HL-60 (cell line): Measurements from ENCODE around the gene LRRC74A.
A peak's percentile ranks its signal among the peaks of the same experiment; 100 is the strongest.

Experiments used
- DNase-seq, 2 experiments: peaks; one replicate each; pipeline ENCODE4 v3.0.0-alpha.2; 2010 to 2020; ENCODE audit warnings: low read depth in 1 of 2, low spot score in 1 of 2
- H3K27ac ChIP-seq: fragments of 250-450 bp; sonication (Bioruptor Pico); replicated peaks from 2 replicates; pipeline ENCODE4 v1.5.1; 2020; ENCODE audit warnings: mild to moderate bottlenecking, moderate library complexity
- H3K27me3 ChIP-seq: fragments of 250-450 bp; sonication (Bioruptor Pico); 2 replicates; pipeline ENCODE4 v1.5.1; 2021; ENCODE audit warnings: mild to moderate bottlenecking, moderate library complexity; ENCODE audit not compliant: insufficient read depth, poor library complexity, severe bottlenecking
- H3K4me3 ChIP-seq: replicated peaks from 2 replicates; pipeline ENCODE4 v1.5.1; 2011; ENCODE audit warnings: mild to moderate bottlenecking, control low read depth, low read length; ENCODE audit not compliant: insufficient read depth
- CTCF ChIP-seq: IDR thresholded peaks from one replicate; pipeline ENCODE4 v1.5.1; 2011; ENCODE audit warnings: low read length, control low read depth, inconsistent platforms; ENCODE audit not compliant: insufficient read depth
- GABPA ChIP-seq: IDR thresholded peaks from 2 replicates; pipeline ENCODE4 v1.6.1; 2012; ENCODE audit warnings: low read depth
- POLR2AphosphoS5 ChIP-seq: IDR thresholded peaks from 2 replicates; pipeline ENCODE4 v1.6.1; 2012; ENCODE audit warnings: low read depth
- SPI1 ChIP-seq: IDR thresholded peaks from 2 replicates; pipeline ENCODE4 v1.6.1; 2012; ENCODE audit warnings: low read depth, mild to moderate bottlenecking, borderline replicate concordance

The LRRC74A gene

DNA sequence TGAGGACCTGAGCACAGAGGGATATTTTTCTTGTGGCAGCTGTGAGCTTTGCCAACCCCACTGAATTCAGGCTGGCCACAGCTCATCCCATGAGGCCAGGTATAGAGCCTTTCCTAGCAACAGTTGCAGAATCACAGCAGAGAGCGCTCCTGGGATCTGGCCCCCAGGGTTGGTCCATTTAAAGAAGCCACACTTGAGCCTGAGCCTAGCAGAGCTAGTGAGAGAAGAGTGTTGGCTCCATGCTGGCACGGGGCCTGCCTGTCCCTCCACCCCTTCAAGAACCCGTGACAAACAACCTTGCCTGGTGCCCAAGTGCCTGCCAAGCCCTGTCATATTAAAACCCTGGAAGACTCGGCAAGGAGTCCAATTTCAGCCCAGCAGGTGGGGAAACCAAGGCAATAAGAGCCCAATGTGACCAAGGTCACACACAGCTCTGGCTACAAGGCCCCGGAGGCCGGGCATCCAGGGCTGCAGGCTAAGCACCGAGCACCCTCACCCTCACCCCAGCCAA lies 91.6 kb downstream of the LRRC74A start:
- Histone ChIP-seq H3K27me3 (no peaks in the 10 kb centered on the region), H3K27ac (peak overlapping the region; percentile 72), H3K4me3 (no peak overlapping the region)
- no peak for DNase-seq
- TF ChIP-seq CTCF (no peak), GABPA (no peak), SPI1 (no peak), POLR2AphosphoS5 (no peak)

GRCh38 chr14:76918256-76918781 lies 92.1 kb downstream of the LRRC74A start:
- TF ChIP-seq SPI1 (peak; percentile 72), GABPA (no peak)
- Histone ChIP-seq H3K27ac (peak overlapping the region; percentile 72), H3K27me3 (no peaks in the 10 kb centered on the region), H3K4me3 (no peak overlapping the region)
- peak in 1 of 2 experiments; percentile 60 for DNase-seq

GRCh38 chr14:76918782-76919394 lies 92.7 kb downstream of the LRRC74A start:
- no peak for TF ChIP-seq SPI1
- H3K27ac ChIP-seq = peak overlapping the region; percentile 72
- H3K27me3 ChIP-seq = no peaks in the 10 kb centered on the region
- DNase-seq = peak in 1 of 2 experiments; percentile 42
- no peak overlapping the region for H3K4me3 ChIP-seq
